RWPE2 (cell line): ENCODE results near the gene SEC23A.

Experiments used
- ATAC-seq: fragments of 200-7000 bp; cut with Tn5 transposase; 3 replicates; pipeline ENCODE4 v1.9.1; 2021; ENCODE audit warnings: low read depth
- DNase-seq: peaks from one replicate; pipeline ENCODE4 v3.0.0-alpha.2; 2020; ENCODE audit warnings: low spot score
- H3K27ac ChIP-seq: fragments of 450-650 bp; 2 replicates; pipeline ENCODE4 v1.5.1; 2017; ENCODE audit warnings: mild to moderate bottlenecking; ENCODE audit not compliant: poor library complexity, severe bottlenecking
- H3K27me3 ChIP-seq: fragments of 250-450 bp; sonication (Bioruptor Pico); 2 replicates; pipeline ENCODE4 v1.5.1; 2021; ENCODE audit warnings: mild to moderate bottlenecking, moderate library complexity; ENCODE audit not compliant: insufficient read depth, poor library complexity, severe bottlenecking
- H3K36me3 ChIP-seq: fragments of 250-450 bp; sonication (Bioruptor Pico); 2 replicates; pipeline ENCODE4 v1.5.1; 2020; ENCODE audit warnings: low read depth, mild to moderate bottlenecking, moderate library complexity
- H3K4me1 ChIP-seq: fragments of 250-450 bp; sonication (Bioruptor Pico); 2 replicates; pipeline ENCODE4 v1.5.1; 2021; ENCODE audit warnings: mild to moderate bottlenecking, moderate library complexity; ENCODE audit not compliant: insufficient read depth, poor library complexity, severe bottlenecking
- H3K4me3 ChIP-seq: fragments of 250-450 bp; sonication (Bioruptor Pico); 2 replicates; pipeline ENCODE4 v1.5.1; 2021; ENCODE audit warnings: mild to moderate bottlenecking, moderate library complexity; ENCODE audit not compliant: severe bottlenecking
- H3K9me3 ChIP-seq: fragments of 250-450 bp; sonication (Bioruptor Pico); 2 replicates; pipeline ENCODE4 v1.5.1; 2021; ENCODE audit warnings: mild to moderate bottlenecking, moderate library complexity; ENCODE audit not compliant: severe bottlenecking
- CTCF ChIP-seq: fragments of 450-650 bp; IDR thresholded peaks from one replicate; pipeline ENCODE4 v1.5.1; 2017; ENCODE audit warnings: mild to moderate bottlenecking, moderate library complexity; ENCODE audit not compliant: poor library complexity, severe bottlenecking

The SEC23A gene

GRCh38 chr14:39036760-39037159 lies 66.3 kb downstream of the SEC23A start:
- no peak for ATAC-seq
- H3K9me3 ChIP-seq = no peaks in the 10 kb centered on the region
- H3K4me3 ChIP-seq = no peak overlapping the region
- no peaks in the 10 kb centered on the region for H3K4me1 ChIP-seq
- no peaks in the 10 kb centered on the region for H3K27me3 ChIP-seq
- TF ChIP-seq CTCF = no peak
- DNase-seq = no peak
- H3K36me3 ChIP-seq = peaks cover 96% of the 10 kb centered on the region
- no peak overlapping the region for H3K27ac ChIP-seq

GRCh38 chr14:39035336-39035735 lies 67.7 kb downstream of the SEC23A start:
- Histone ChIP-seq H3K4me1 (no peaks in the 10 kb centered on the region), H3K4me3 (no peak overlapping the region), H3K36me3 (peaks cover 98% of the 10 kb centered on the region), H3K27ac (no peak overlapping the region), H3K27me3 (no peaks in the 10 kb centered on the region), H3K9me3 (no peaks in the 10 kb centered on the region)
- ATAC-seq = no peak
- TF ChIP-seq CTCF = no peak
- DNase-seq = no peak

GRCh38 chr14:39034481-39035296 lies 68.3 kb downstream of the SEC23A start:
- ATAC-seq (no peak), DNase-seq (no peak)
- no peak for TF ChIP-seq CTCF
- no peaks in the 10 kb centered on the region for H3K27me3 ChIP-seq
- no peak overlapping the region for H3K4me3 ChIP-seq
- no peaks in the 10 kb centered on the region for H3K9me3 ChIP-seq
- H3K27ac ChIP-seq = no peak overlapping the region
- no peaks in the 10 kb centered on the region for H3K4me1 ChIP-seq
- H3K36me3 ChIP-seq = peaks cover 92% of the 10 kb centered on the region

- peaks cover 83% of the 10 kb centered on the region for H3K36me3 ChIP-seq
- ATAC-seq (no peak), DNase-seq (no peak)
- no peak overlapping the region for H3K4me3 ChIP-seq
- TF ChIP-seq CTCF = no peak
- H3K27ac ChIP-seq = no peak overlapping the region
- H3K4me1 ChIP-seq = no peaks in the 10 kb centered on the region
- no peaks in the 10 kb centered on the region for H3K9me3 ChIP-seq
- no peaks in the 10 kb centered on the region for H3K27me3 ChIP-seq
Measured at GRCh38 chr14:39033371-39033770, 69.7 kb downstream of the SEC23A start.

- Histone ChIP-seq H3K4me1 (no peaks in the 10 kb centered on the region), H3K27me3 (no peaks in the 10 kb centered on the region), H3K9me3 (no peaks in the 10 kb centered on the region), H3K36me3 (peaks cover 64% of the 10 kb centered on the region), H3K4me3 (no peak overlapping the region), H3K27ac (no peak overlapping the region)
- DNase-seq (no peak), ATAC-seq (no peak)
- no peak for TF ChIP-seq CTCF
Measured at GRCh38 chr14:39030209-39030608, 72.8 kb downstream of the SEC23A start.
